ENCODE results near the gene ADSS1. TPM values are rescaled to one million over a fixed set of nuclear protein-coding genes. Genes with fewer than 3 reads are reported as not detected.

ADSS1 gene
- total RNA-seq, 4 donors from 2014 or later = 3.4 to 11.4 (median 8.4) TPM

DNA sequence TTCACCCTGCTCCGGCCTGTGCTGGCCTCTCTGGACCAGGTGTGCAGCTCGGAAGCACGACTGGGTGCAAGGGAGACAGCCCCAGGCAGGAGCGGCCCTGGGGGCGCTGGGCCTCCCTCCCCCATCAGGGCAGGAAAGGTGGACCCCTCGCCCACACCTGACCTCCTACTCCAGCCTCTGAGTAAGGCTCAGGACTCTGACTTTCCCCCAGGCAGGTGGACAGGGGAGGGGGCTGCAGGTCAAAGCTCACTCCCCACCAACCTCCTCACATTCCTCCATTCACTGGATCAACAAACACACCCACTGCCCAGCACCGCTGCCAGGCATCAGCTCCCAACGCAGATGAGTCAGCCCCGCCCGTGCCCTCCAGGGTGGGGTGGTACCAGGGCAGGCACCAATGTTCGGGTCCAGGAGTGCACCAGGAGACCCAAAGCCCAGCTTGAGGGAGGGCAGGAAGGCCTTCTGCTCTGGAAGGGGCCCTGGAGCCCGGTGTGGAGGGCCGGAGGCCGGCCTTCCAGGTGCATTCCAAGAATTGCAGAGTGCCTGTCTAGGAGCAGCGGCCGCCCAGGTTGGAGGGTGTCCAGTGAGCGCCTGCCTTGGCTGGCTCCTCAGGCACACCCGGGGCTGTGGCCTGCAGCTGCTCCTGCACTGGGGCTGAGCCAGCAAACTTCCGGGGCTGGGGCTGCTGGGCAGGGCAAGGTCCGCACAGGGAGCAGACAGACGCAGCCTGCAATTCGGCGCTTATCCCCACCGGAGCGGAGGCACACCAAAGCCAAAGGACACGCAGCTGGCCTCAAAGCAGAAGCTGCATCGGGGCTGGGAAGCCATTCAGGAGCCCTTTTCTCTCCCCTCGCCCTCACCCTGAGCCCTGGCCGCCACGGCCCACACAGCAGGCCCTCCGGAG lies 36.2 kb upstream of the ADSS1 start:
- Histone ChIP-seq H3K4me3 (peak overlapping the region in 2 of 4 donors; percentile 96 to 99), H3K27me3 (no peaks in the 10 kb centered on the region), H3K27ac (peak overlapping the region; percentile 86 to 90 (median 87)), H3K9me3 (no peaks in the 10 kb centered on the region), H3K4me1 (peaks cover 47 to 73% (median 52%) of the 10 kb centered on the region in 3 donors), H3K36me3 (no peaks in the 10 kb centered on the region)
- TF ChIP-seq CTCF (IDR thresholded peaks at IDR 0.05) = no peak
- TF ChIP-seq POLR2A (IDR thresholded peaks at IDR 0.05) = no peak
- DNase-seq = no peak
- intact Hi-C loops (cut with DNase I) = no loop called here
- WGBS, 2 donors = 0 to 38% methylated on average over 1 to 6 of the region's 31 CpGs

DNA sequence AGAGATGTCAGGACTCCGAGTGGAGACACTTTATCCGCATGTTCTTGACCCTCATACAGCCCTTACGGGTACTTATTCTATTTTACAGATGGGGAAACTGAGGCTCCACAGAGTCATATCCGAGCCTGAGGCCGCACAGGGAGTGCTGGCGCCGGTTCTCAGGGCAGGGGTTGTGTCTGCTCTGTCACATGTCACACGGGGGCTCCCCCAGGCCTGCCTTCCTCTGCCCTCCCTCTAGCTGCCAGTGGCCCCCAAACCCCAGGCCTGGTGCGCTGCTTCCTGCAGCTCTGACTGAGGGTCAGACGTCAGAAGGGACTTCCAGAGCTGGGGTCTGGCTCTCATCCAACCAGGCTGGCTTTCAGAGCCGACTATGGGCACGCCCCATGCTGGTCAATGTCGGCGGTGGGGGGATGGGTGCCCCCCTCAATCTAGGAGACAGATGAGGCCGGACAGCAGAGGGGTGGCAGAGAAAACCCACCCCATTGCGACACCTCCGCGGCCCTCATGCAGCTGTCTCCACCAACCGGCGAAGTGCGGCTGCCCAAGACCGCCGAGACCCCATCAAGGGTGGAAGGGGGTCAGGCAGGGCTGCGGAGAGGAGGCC lies 35.4 kb upstream of the ADSS1 start:
- Histone ChIP-seq H3K27me3 (no peaks in the 10 kb centered on the region), H3K4me1 (peaks cover 45 to 73% (median 59%) of the 10 kb centered on the region in 3 donors), H3K4me3 (peak overlapping the region; percentile 72 to 99 (median 92)), H3K36me3 (no peaks in the 10 kb centered on the region), H3K27ac (peak overlapping the region; percentile 86 to 90 (median 87)), H3K9me3 (no peaks in the 10 kb centered on the region)
- DNase-seq = no peak
- TF ChIP-seq POLR2A (IDR thresholded peaks at IDR 0.05) = no peak
- TF ChIP-seq CTCF (IDR thresholded peaks at IDR 0.05) = no peak
- intact Hi-C loops (cut with DNase I) = no loop called here
- WGBS, 2 donors = 40% methylated on average over 1 of the region's 24 CpGs; no CpG with 5 or more reads in 1 of the 2 donors

DNA sequence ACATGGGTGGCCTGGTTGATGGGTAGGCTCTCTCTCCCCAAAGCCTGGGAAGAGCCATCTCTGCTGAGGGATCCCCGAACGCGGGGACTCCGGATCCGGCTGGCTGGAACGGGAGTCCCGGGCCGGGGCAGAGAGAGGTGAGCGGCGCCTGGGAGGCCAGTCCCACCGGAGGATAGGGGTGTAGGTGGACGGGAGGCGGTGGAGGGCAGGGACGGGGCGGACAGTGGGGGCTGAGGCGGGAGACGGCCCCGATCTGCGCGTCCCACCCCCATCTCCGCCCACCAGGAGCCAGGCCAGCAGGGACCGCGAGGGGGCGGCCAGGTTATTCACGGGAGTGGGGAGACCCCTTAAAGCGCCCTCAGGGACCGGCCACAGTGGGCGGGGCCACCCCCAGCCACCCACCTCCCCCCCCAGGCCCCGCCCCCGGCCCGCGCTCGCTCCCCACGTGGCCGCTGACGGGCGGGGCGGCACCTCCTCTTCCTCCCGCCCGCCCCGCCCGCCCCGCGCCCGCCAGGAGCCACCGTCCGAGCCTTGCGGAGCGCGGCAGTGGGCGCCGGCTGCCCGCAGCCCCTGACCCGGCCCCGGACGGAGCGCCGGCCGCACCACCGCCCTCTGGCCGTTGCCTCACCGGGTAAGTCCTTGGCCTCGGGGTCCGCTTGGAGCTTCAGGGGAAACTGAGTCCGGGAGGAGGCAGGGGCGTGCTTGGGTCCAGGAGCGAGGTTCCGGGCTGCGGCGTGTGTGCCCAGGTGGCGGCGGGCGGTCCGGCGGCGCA lies 34.7 kb upstream of the ADSS1 start, which contains the start of gene INF2:
Gene INF2 (plus strand): TSS at position 510 of the 772 bp plus-strand sequence. CDS start 11,748 bp downstream, outside the sequence.
- 0% methylated on average over 3 of the region's 76 CpGs; no CpG with 5 or more reads in 1 of the 2 donors for WGBS, 2 donors
- Histone ChIP-seq H3K27ac (peak within 1 kb of the TSS; percentile 86 to 90 (median 87)), H3K36me3 (no peaks in the 10 kb centered on the region), H3K4me1 (peaks cover 47 to 79% (median 66%) of the 10 kb centered on the region in 3 donors), H3K4me3 (peak within 1 kb of the TSS; percentile 72 to 99 (median 92)), H3K27me3 (no peaks in the 10 kb centered on the region), H3K9me3 (no peaks in the 10 kb centered on the region)
- intact Hi-C loops (cut with DNase I) = no loop called here
- TF ChIP-seq CTCF (IDR thresholded peaks at IDR 0.05) = peak in 1 of 6 experiments; percentile 13
- TF ChIP-seq POLR2A (IDR thresholded peaks at IDR 0.05) = peak in 1 of 4 donors; percentile 38
- no peak for DNase-seq

DNA sequence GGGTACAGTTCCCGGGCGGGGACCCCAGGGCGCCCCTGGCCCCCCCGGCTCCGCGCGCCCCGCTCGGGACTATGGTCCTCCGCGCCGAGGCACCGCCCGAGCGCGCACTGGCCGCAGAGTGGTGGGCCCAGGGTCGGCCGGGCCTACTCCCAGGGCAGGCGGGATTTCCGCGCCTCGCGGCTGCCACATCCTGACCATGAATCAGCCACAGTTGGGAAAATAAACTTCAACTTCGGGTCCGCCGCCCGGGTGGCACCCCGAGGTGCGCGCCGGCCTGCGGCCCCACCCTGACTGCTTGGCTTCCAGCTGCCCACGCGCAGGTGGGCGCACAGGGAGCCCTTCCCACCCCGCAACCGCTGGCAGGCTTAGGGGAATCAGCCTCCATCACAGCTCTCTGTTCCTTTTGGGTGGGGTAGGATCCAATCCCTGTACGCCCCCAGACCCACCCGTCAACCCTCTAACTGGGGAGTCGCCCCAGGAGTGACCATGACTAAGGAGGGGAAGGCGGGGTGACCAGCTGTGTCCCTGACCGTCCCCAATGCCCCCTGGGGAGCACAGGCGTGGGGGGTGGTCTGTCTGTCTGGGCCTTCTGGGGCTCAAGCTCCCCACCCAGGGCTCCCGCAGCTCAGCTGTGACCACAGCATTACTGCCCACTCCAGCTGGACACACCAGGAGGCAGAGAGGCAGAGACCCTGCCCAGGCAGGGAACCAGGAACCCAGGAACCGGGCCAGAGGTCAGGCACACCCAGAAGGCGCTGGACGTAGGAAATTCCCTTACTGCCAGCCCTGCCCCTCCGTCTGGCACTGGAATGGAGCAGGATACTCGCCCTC lies 33.9 kb upstream of the ADSS1 start:
- Histone ChIP-seq H3K27me3 (no peaks in the 10 kb centered on the region), H3K27ac (peak overlapping the region; percentile 86 to 90 (median 87)), H3K4me1 (peaks cover 54 to 87% (median 74%) of the 10 kb centered on the region in 3 donors), H3K36me3 (no peaks in the 10 kb centered on the region), H3K4me3 (peak overlapping the region; percentile 72 to 99 (median 92)), H3K9me3 (no peaks in the 10 kb centered on the region)
- TF ChIP-seq CTCF (IDR thresholded peaks at IDR 0.05) (no peak), POLR2A (IDR thresholded peaks at IDR 0.05) (no peak)
- intact Hi-C loops (cut with DNase I) = no loop called here
- WGBS, 2 donors = 3% methylated on average over 21 of the region's 50 CpGs; no CpG with 5 or more reads in 1 of the 2 donors
- no peak for DNase-seq

All from esophagus squamous epithelium (tissue), 5 donors.